ENCODE results near the gene DENND6B.

GRCh38 chr22:50318356-50318697 is 8.5 kb downstream of the DENND6B start:
- TF ChIP-seq POLR2A (IDR thresholded peaks at IDR 0.05) = no peak
- no peak for TF ChIP-seq CTCF (IDR thresholded peaks at IDR 0.05)
